ENCODE measurements around the gene RLN3. TPM values are rescaled to one million over a fixed set of nuclear protein-coding genes. Genes with fewer than 3 reads are reported as not detected.

Gene RLN3
- total and polyA plus RNA-seq, 2 of the 8 experiments (the other 6 are each of a cell fraction or from before 2014, with no cell fraction given), result not detected

- TF ChIP-seq JUN (IDR thresholded peaks at IDR 0.05; ENCODE audit: low read depth, low read length) (no peak), SRF (IDR thresholded peaks at IDR 0.05; ENCODE audit: low read depth, low read length) (no peak), SAP30 (IDR thresholded peaks at IDR 0.05; ENCODE audit: insufficient read depth, insufficient replicate concordance, low read length) (no peak), NANOG (IDR thresholded peaks at IDR 0.05; ENCODE audit: insufficient read depth, low read depth, low read length, poor library complexity, severe bottlenecking) (no peak), MAX (IDR thresholded peaks at IDR 0.05) (no peak), ASH2L (IDR thresholded peaks at IDR 0.05; ENCODE audit: low read length) (peak; percentile 43), CEBPB (IDR thresholded peaks at IDR 0.05; ENCODE audit: low read depth, low read length) (no peak), SIX5 (IDR thresholded peaks at IDR 0.05; ENCODE audit: low read depth, low read length) (no peak), KDM1A (IDR thresholded peaks at IDR 0.05; ENCODE audit: borderline replicate concordance, low read length) (peak; percentile 72), RAD21 (IDR thresholded peaks at IDR 0.05 in 1 of 2, conservative IDR thresholded peaks at IDR 0.05 in 1 of 2; ENCODE audit: low read depth in 2 of 2, low read length in 2 of 2) (peak; percentile 49 to 61), POLR2A (IDR thresholded peaks at IDR 0.05; ENCODE audit: control extremely low read depth in 1 of 2, low read depth in 2 of 2, low read length in 2 of 2) (0 out of 3 replicates have a peak, but pooled peaks of 1 of the 2 experiments have one; percentile 24), ZNF274 (IDR thresholded peaks at IDR 0.05; ENCODE audit: borderline replicate concordance, extremely low read depth, low read length) (no peak), BCL11A (IDR thresholded peaks at IDR 0.05; ENCODE audit: low read depth in 2 of 2, low read length in 2 of 2) (no peak), USF2 (IDR thresholded peaks at IDR 0.05; ENCODE audit: low read length) (no peak), TEAD4 (IDR thresholded peaks at IDR 0.05; ENCODE audit: low read depth, low read length) (no peak), CHD1 (IDR thresholded peaks at IDR 0.05; ENCODE audit: low read depth, low read length) (no peak), EZH2 (IDR thresholded peaks at IDR 0.05; ENCODE audit: low read depth, low read length, severe bottlenecking) (no peak), TAF7 (optimal IDR thresholded peaks at IDR 0.05; ENCODE audit: borderline replicate concordance, low read depth, low read length) (no peak), TAF1 (IDR thresholded peaks at IDR 0.05; ENCODE audit: low read depth, low read length) (peak; percentile 46; the same call in 1 of the 2 replicates)
- TF ChIP-seq, protein P1, sequence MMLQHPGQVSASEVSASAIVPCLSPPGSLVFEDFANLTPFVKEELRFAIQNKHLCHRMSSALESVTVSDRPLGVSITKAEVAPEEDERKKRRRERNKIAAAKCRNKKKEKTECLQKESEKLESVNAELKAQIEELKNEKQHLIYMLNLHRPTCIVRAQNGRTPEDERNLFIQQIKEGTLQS (IDR thresholded peaks at IDR 0.05; ENCODE audit: insufficient read depth, low read depth, low read length), result no peak
- TF ChIP-seq, protein P2, sequence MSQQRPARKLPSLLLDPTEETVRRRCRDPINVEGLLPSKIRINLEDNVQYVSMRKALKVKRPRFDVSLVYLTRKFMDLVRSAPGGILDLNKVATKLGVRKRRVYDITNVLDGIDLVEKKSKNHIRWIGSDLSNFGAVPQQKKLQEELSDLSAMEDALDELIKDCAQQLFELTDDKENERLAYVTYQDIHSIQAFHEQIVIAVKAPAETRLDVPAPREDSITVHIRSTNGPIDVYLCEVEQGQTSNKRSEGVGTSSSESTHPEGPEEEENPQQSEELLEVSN (IDR thresholded peaks at IDR 0.05), result no peak
Measured at GRCh38 chr19:14023404-14024235, 4.3 kb upstream of the RLN3 start (continued).
